Fibroblast of the aortic adventitia (primary cell): ENCODE measurements around the gene RGS10. TPM values are rescaled to one million over a fixed set of nuclear protein-coding genes. Genes with fewer than 3 reads are reported as not detected.
A peak's percentile ranks its signal among the peaks of the same experiment; 100 is the strongest.

ENCODE experiments used
- DNase-seq: peaks from one replicate; pipeline ENCODE4 v3.0.0-alpha.2; 2010; ENCODE audit warnings: low read depth
- H3K4me3 ChIP-seq: 2 replicates; pipeline ENCODE4 v1.5.1; 2011; ENCODE audit warnings: low read depth, mild to moderate bottlenecking, control low read depth, low read length, moderate library complexity
- CTCF ChIP-seq: IDR thresholded peaks from 2 replicates; pipeline ENCODE4 v1.5.1; 2011; ENCODE audit warnings: mild to moderate bottlenecking, low read length, control low read depth, inconsistent platforms; ENCODE audit not compliant: insufficient read depth
- total RNA-seq: library from RNA; depleted of rRNA; stranded (reverse); fragments of >200 nt; gene quantifications from 2 replicates; pipeline ENCODE4 v1.2.3, GENCODE V29; 2012; ENCODE audit warnings: low replicate concordance

The RGS10 gene
- total RNA-seq, 1 donor, result 42.4 TPM

DNA sequence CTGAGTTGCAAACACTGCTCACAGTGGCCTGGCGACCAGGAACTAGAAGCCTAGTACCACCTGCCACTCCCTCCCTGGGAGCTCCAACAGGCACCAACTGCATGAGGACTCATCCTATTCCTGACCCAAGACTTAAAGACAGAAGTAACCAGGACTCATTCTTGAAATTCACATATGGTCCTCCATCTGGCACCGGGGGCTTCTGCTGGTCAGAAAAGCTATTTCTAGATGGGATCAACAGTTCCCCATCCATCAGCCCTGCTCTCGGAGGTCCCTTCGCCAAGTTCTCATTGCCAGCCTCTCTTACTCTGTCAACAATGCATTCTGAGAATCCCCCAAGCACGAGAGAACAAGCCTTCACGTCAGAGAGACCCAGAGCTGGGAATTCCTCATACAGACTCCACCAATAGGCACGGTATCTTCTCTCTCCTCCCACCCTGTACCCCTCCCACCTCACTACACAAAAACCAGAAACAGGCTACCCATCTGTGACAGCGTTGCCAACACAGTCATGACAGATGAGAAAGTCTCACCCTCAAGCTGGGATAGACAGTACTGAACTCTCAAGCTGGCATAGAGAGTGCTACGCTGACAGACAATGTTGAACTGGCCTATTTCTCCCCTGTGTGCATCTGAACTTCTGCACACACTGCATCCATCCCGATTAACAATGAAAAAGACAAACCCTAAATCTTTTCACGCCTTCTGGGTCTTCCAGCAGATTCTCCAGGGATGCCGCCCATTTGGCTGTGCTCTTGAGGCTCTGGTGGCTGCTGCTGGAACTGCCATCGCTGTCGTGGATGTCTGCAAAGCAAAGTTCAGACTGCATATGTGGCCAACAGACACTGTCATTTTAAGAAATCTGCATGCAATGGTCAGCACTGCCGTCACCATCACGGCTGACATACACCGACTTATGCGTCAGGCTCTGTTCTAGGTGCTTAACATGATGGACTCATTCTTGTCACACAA, 15.6 kb downstream of the RGS10 start:
- H3K4me3 ChIP-seq, result no peak overlapping the region
- no peak for DNase-seq
- TF ChIP-seq CTCF, result peak; percentile 5

GRCh38 chr10:119526149-119526548, 16.4 kb downstream of the RGS10 start:
- H3K4me3 ChIP-seq, result no peak overlapping the region
- no peak for TF ChIP-seq CTCF
- DNase-seq, result no peak

- no peak for TF ChIP-seq CTCF
- no peak for DNase-seq
These were observed 17.4 kb downstream of the RGS10 start for GRCh38 chr10:119525116-119525515.

DNA sequence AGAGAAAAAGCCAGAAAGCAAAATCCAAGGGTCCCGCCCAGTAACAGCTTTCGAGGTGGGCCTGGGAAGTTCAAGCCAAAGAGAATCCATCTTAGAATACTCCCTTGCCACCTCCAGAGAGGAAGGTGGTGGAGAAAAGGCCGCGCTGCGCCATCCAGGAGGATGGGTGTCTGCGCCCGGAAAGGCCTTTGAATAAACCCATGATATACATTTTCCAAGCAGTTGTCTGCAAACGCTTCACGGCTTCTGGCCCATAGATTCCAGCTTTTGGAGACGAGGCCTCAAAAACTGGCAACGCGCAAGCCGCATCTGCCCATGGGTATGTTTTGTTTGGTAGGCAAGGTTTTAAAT, 17.8 kb downstream of the RGS10 start:
- H3K4me3 ChIP-seq, result no peak overlapping the region
- DNase-seq, result no peak
- TF ChIP-seq CTCF, result no peak

More at GRCh38 chr10:119525116-119525515, 17.4 kb downstream of the RGS10 start:
- no peak overlapping the region for H3K4me3 ChIP-seq

GRCh38 chr10:119523895-119524719, 18.4 kb downstream of the RGS10 start:
- no peak overlapping the region for H3K4me3 ChIP-seq
- no peak for TF ChIP-seq CTCF
- DNase-seq, result no peak

DNA sequence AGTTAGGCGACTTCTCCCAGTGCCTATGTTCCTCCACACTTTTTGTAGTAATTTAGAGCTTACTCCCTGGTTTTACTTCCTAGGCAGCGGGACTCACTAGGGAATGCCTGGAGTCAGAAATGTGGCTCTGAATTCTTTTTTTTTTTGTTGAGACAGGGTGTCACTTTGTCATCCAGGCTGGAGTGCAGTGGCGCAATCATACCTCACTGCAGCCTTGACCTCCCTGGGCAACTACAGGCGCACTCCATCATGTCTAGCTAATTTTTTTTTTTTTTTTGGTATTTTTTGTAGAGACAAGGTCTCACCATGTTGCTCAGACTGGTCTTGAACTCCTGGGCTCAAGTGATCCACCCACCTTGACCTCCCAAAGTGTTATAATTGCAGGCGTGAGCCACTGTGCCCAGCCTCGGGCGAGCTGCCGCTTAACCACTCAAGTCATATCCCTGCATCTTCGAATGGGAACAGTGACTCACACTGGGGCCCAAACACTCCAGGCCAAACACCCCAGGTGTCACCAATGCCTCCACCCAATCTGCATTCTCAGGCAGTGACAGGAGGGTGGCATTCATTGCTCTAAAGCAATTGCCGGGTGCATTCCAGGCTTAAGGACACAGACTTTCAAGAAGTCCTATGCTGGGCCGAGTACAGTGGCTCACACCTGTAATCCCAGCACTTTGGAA, 19.6 kb downstream of the RGS10 start:
- TF ChIP-seq CTCF, result no peak
- no peak for DNase-seq
- H3K4me3 ChIP-seq, result no peak overlapping the region
